Brain microvascular endothelial cell (primary cell): ENCODE data around the gene DHRS4.
"Not testable (repeated sequence)": the region's sequence is repeated elsewhere in the genome, so short reads cannot be mapped to it uniquely, and the experiment has no call there.

Source experiments
- DNase-seq: peaks from one replicate; pipeline ENCODE4 v3.0.0-alpha.2; 2020
- H3K27ac ChIP-seq: fragments of 250-450 bp; sonication (Bioruptor Pico); 2 replicates; pipeline ENCODE4 v1.5.1; 2020; ENCODE audit warnings: mild to moderate bottlenecking, moderate library complexity
- H3K27me3 ChIP-seq: fragments of 250-450 bp; sonication (Bioruptor Pico); replicated peaks from 2 replicates; pipeline ENCODE4 v1.5.1; 2020; ENCODE audit warnings: mild to moderate bottlenecking
- H3K36me3 ChIP-seq: fragments of 250-450 bp; sonication (Bioruptor Pico); replicated peaks from 2 replicates; pipeline ENCODE4 v1.5.1; 2020; ENCODE audit warnings: mild to moderate bottlenecking
- H3K4me3 ChIP-seq: 2 replicates; pipeline ENCODE4 v1.5.1; 2011; ENCODE audit warnings: low read depth, mild to moderate bottlenecking, control low read depth, low read length, moderate library complexity
- in situ Hi-C: cut with HindIII; loops from 2 replicates; pipeline ENCODE4 v1.10.0; 2017; ENCODE audit warnings: low sequenced_read_pairs, low pct_ligation_motif_present

DHRS4 gene

GRCh38 chr14:23957913-23958569 lies 4.5 kb downstream of the DHRS4 start:
- H3K27me3 ChIP-seq, in situ Hi-C loops, H3K36me3 ChIP-seq, DNase-seq, H3K4me3 ChIP-seq, H3K27ac ChIP-seq: not testable (repeated sequence)

DNA sequence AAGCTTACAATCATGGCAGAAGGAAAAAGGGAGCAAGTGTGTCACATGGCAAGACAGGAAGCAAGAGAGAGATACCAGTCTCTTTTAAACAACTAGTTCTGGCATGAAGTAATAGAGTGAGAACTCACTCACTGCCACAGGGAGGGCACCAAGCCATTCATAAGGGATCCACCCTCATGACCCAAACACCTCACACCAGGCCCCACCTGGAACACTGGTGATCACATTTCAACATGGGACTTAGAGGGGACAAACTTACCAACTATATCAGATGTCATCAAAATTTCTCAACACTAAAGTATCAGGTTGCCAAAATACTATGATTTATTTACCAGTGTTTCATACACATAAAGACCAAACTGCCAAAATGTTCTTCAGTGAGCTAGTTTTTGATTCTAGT lies 7.3 kb downstream of the DHRS4 start:
- H3K36me3 ChIP-seq, H3K27me3 ChIP-seq, H3K27ac ChIP-seq, H3K4me3 ChIP-seq, DNase-seq, in situ Hi-C loops: not testable (repeated sequence)

- H3K4me3 ChIP-seq, H3K27ac ChIP-seq, DNase-seq, H3K27me3 ChIP-seq, in situ Hi-C loops, H3K36me3 ChIP-seq: not testable (repeated sequence)
Measured at GRCh38 chr14:23961704-23962103, 8.1 kb downstream of the DHRS4 start.

DNA sequence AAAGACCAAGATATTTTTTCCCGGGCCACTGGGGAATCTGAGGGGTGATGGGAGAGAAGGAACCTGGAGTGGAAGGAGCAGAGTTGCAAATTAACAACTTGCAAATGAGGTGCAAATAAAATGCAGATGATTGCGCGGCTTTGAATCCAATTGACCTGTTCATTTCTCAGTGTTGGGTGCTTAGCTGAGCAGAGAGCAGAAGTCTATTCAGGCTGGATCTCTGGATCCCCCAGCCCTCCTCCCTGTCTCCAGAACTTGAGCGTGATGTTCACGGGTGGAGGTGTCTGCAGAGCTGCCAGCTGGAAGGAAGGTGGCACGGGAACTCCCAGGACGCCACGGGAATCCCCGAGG lies 15.5 kb downstream of the DHRS4 start:
- peak overlapping the region; percentile 46 for H3K4me3 ChIP-seq
- DNase-seq, H3K27me3 ChIP-seq, H3K27ac ChIP-seq, in situ Hi-C loops, H3K36me3 ChIP-seq: not testable (repeated sequence)

DNA sequence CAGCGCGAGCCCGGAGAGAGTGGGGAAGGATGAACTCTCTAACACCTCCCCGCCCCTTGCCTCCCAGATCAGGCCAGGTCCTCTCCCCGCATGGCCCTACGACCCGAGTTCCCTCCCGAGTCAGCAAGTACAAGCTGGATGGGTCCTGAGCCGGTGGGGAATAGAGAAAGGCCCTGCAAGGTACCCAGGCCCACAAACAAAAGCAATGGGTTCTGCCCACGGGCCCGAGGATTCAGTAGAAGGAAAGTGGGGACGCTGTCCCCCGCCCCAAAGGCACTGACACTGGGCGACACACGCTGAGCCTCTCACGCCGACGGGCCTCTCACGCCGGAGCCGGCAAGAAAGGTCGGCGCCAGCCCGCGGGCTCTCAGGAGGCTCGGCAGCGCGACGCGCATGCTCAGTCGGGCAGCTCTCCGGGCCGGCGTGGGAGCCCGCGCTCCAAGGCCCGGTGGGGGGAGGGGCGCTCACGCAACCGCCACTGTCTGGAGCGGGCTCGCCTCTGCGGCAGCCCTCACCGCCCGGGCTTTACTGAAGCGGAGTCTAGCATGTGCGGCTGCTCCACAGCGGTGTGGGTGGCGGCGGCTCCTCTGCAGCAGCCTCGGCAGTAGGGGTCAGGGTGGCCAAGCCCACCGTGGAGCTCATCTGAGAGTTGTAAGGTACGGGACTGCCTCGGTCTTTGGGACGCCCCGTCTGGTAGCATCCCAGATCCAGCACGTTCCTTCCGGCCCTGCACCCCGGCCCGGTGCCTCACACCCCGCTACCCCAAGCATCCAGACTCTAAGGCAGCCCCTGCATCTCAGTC lies 16.1 kb downstream of the DHRS4 start:
- DNase-seq, H3K27ac ChIP-seq, H3K36me3 ChIP-seq, in situ Hi-C loops, H3K27me3 ChIP-seq: not testable (repeated sequence)
- peak overlapping the region; percentile 46 for H3K4me3 ChIP-seq

DNA sequence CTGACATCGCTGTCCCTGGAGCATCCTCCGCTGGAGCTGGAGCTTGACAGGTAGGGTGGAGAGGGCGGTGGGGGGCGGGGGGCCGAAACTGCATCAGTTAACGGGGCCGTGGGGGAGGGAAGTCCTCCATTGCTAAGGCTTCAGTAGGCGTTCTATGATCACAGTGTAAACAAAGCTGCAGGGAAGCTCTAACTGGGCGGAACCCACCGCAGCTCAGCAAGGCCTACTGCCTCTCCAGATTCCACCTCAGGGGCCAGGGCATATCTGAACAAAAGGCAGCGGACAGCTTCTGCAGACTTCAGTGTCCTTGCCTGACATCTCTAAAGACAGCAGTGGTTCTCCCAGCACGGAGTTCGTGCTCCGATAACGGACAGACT lies 16.7 kb downstream of the DHRS4 start:
- H3K27me3 ChIP-seq, DNase-seq, in situ Hi-C loops, H3K4me3 ChIP-seq, H3K36me3 ChIP-seq, H3K27ac ChIP-seq: not testable (repeated sequence)

DNA sequence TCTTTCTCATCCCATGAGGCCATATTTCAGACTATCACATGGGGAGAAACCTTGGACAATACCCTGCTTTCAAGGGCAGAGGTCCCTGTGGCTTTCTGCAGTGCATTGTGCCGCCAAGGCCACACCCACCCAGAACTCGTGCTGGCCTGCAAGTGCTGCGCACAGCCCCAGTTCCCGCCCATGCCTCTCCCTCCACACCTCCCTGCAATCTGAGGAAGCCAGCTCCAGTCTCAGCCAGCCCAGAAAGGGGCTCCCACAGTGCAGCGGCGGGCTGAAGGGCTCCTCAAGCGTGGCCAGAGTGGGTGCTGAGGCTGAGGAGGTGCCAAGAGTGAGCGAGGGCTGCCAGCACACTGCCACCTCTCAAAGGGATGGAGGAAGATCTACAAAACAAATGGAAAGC lies 19.6 kb downstream of the DHRS4 start:
- in situ Hi-C loops, H3K36me3 ChIP-seq, H3K27me3 ChIP-seq, H3K27ac ChIP-seq, DNase-seq, H3K4me3 ChIP-seq: not testable (repeated sequence)

GRCh38 chr14:23974041-23974440 lies 20.5 kb downstream of the DHRS4 start:
- H3K27me3 ChIP-seq, H3K4me3 ChIP-seq, H3K36me3 ChIP-seq, H3K27ac ChIP-seq, in situ Hi-C loops, DNase-seq: not testable (repeated sequence)

DNA sequence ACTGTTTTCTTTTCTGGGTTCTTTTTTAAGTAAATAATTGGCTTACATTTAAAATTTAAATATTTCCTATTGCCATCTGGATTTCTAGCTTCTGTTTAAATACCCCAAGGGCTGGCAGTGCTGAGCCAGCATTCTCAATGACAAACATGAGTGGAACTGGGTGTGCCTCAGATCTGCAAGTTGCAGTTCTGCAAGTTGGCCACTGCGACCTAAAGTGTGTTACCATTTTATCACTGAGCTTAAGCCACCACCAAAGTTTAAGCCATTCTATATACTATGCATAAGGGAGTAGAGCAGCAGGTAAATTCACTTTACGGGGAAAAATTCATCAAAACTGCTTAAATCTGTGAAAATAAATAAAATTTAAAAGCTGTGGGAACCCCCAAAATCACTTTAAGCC lies 23.6 kb downstream of the DHRS4 start:
- in situ Hi-C loops, H3K27me3 ChIP-seq, H3K36me3 ChIP-seq, H3K27ac ChIP-seq, DNase-seq, H3K4me3 ChIP-seq: not testable (repeated sequence)

DNA sequence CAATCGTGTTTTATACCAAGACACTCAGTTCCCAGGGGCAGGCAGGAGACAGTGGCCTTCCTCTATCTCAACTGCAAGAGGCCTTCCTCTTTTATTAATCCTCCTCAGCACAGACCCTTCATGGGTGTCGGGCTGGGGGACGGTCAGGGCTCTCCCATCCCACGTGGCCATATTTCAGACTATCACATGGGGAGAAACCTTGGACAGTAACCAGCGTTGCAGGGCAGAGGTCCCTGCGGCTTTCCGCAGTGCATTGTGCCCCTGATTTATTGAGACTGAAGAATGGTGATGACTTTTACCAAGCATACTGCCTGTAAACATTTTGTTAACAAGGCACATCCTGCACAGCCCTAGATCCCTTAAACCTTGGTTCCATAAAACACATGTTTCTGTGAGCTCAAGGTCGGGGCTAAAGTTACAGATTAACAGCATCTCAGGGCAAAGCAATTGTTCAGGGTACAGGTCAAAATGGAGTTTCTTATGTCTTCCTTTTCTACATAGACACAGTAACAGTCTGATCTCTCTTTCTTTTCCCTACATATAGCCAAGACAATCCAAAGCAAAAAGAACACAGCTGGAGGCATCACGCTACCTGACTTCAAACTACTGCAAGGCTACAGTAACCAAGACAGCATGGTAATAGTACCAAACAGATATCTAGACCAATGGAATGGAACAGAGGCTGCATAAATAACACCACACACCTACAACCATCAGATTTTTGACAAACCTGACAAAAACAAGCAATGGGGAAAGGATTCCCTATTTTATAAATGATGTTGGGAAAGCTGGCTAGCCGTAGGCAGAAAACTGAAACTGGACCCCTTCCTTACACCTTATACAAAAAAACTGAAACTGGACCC lies 28.6 kb downstream of the DHRS4 start:
- H3K4me3 ChIP-seq, H3K27ac ChIP-seq, in situ Hi-C loops, H3K36me3 ChIP-seq, DNase-seq, H3K27me3 ChIP-seq: not testable (repeated sequence)
